Small intestine (tissue), 7 donors: ENCODE measurements around the gene RFXAP. TPM values are rescaled to one million over a fixed set of nuclear protein-coding genes. Genes with fewer than 3 reads are reported as not detected.

Experiments used
- DNase-seq, 2 donors: peaks; one replicate each; pipeline versions ENCODE4 v3.0.0 to v3.0.0-alpha.2; 2013
- FAIRE-seq: peaks from 2 replicates; lab custom pipeline; 2012; peaks lifted over from hg19 to GRCh38; lab: Jason Lieb, UNC
- H3K27ac ChIP-seq, 3 donors: one replicate each; pipeline ENCODE4 v1.5.1; 2013; ENCODE audit warnings: low read length in 2 of 3, mild to moderate bottlenecking in 2 of 3, control low read depth in 1 of 3, inconsistent platforms in 1 of 3, low read depth in 1 of 3, moderate library complexity in 1 of 3
- H3K27me3 ChIP-seq, 3 donors: one replicate each; pipeline ENCODE4 v1.6.1; 2013; ENCODE audit warnings: low read length in 3 of 3, inconsistent platforms in 1 of 3; ENCODE audit not compliant: control insufficient read depth in 3 of 3, insufficient read depth in 3 of 3
- H3K36me3 ChIP-seq, 3 donors: one replicate each; pipeline ENCODE4 v1.6.1; 2013; ENCODE audit warnings: low read length in 3 of 3, inconsistent platforms in 1 of 3, low read depth in 1 of 3, mild to moderate bottlenecking in 1 of 3, moderate library complexity in 1 of 3; ENCODE audit not compliant: control insufficient read depth in 3 of 3, insufficient read depth in 2 of 3
- H3K4me1 ChIP-seq, 3 donors: one replicate each; pipeline ENCODE4 v1.6.1; 2013; ENCODE audit warnings: low read length in 2 of 3, inconsistent platforms in 1 of 3, low read depth in 1 of 3, mild to moderate bottlenecking in 1 of 3, moderate library complexity in 1 of 3; ENCODE audit not compliant: control insufficient read depth in 3 of 3, insufficient read depth in 2 of 3
- H3K4me3 ChIP-seq, 3 donors: one replicate each; pipeline ENCODE4 v1.5.1; 2013; ENCODE audit warnings: low read length in 3 of 3, control low read depth in 1 of 3, inconsistent platforms in 1 of 3, low read depth in 1 of 3, mild to moderate bottlenecking in 1 of 3, moderate library complexity in 1 of 3
- H3K9me3 ChIP-seq, 2 donors: one replicate each; pipeline ENCODE4 v1.6.1; 2013; ENCODE audit warnings: low read depth in 1 of 2, low read length in 1 of 2; ENCODE audit not compliant: control insufficient read depth in 2 of 2, insufficient read depth in 1 of 2
- WGBS, 3 donors: extraction: QIAGEN DNeasy Blood & Tissue Kit; methylation state at CpG; one replicate each; pipeline ENCODE4 v1.1.7; 2013; 5-methylcytosine and 5-hydroxymethylcytosine counted together
- polyA plus RNA-seq, 4 donors: library from polyadenylated mRNA; stranded (reverse) in 3 of 4; unstranded in 1 of 4; fragments of 200-250 nt in 3 of 4; fragments of 120-200 nt in 1 of 4; gene quantifications; one replicate each; pipeline versions ENCODE4 v1.2.1 to v1.2.3, GENCODE V29; 2013
- donor health status: healthy with polysubstance abuse.
- donor health status: control.
- donor health status: control.
- donor health status: Bipolar disorder and iron deficiency.
- donor health status: healthy.

The RFXAP gene
- polyA plus RNA-seq, 4 donors: 0.81 to 6.2 (median 3.0) TPM

- Histone ChIP-seq H3K4me1 (peaks cover 0 to 6% (median 5%) of the 10 kb centered on the region in 3 donors), H3K4me3 (peak overlapping the region; percentile 77 to 96 (median 89)), H3K27ac (peak overlapping the region in 1 of 3 donors; percentile 67), H3K36me3 (no peaks in the 10 kb centered on the region), H3K9me3 (no peaks in the 10 kb centered on the region), H3K27me3 (no peaks in the 10 kb centered on the region)
- 0 to 1% (median 1%) methylated on average over 20 of the region's 20 CpGs for WGBS, 3 donors
- DNase-seq: peak in 1 of 2 donors; percentile 9
- no peak for FAIRE-seq
Measured at GRCh38 chr13:36819739-36820090, 693 bp downstream of the RFXAP start.

DNA sequence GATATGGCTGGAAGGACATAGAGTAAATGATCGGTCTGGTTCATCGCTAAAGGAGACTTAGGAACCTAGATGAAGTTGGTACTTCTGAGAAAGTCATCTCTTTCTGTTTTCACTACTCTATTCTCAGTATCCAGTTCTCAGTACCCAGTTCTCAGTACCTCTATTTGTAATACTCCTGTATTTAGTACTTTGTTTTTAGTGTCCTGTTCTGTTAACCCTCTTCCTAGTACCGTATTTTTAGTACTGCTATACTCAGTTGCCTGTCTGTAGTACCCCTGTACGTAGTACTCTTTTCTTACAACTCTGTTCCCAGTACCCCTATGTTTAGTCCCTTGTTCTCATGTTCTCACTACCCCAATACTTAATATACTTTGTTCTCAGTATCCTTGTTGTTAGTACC is 1.2 kb downstream of the RFXAP start:
- FAIRE-seq: no peak
- WGBS, 3 donors: 35 to 57% (median 37%) methylated on average over 4 of the region's 4 CpGs

GRCh38 chr13:36822785-36823184 is 3.8 kb downstream of the RFXAP start:
- Histone ChIP-seq H3K4me3 (no peak overlapping the region), H3K9me3 (no peaks in the 10 kb centered on the region), H3K27me3 (no peaks in the 10 kb centered on the region), H3K27ac (no peak overlapping the region), H3K36me3 (peaks cover 0 to 5% (median 0%) of the 10 kb centered on the region in 3 donors), H3K4me1 (peaks cover 0 to 6% (median 5%) of the 10 kb centered on the region in 3 donors)
- WGBS, 3 donors: 78 to 83% (median 81%) methylated on average over 3 of the region's 3 CpGs
- no peak for DNase-seq
- FAIRE-seq: no peak

More for the DNA sequence above, 1.2 kb downstream of the RFXAP start:
- no peaks in the 10 kb centered on the region for H3K36me3 ChIP-seq
- H3K9me3 ChIP-seq: no peaks in the 10 kb centered on the region
- H3K4me1 ChIP-seq: peaks cover 0 to 6% (median 5%) of the 10 kb centered on the region in 3 donors
- H3K27me3 ChIP-seq: no peaks in the 10 kb centered on the region
- no peak overlapping the region for H3K27ac ChIP-seq
- no peak for DNase-seq
- H3K4me3 ChIP-seq: peak overlapping the region in 2 of 3 donors; percentile 77 to 96

GRCh38 chr13:36829753-36830152 is 10.7 kb downstream of the RFXAP start:
- no peaks in the 10 kb centered on the region for H3K27me3 ChIP-seq
- WGBS, 3 donors: 45 to 89% (median 50%) methylated on average over 1 of the region's 1 CpG
- H3K4me3 ChIP-seq: no peak overlapping the region
- H3K4me1 ChIP-seq: no peaks in the 10 kb centered on the region
- H3K36me3 ChIP-seq: peaks cover 0 to 11% (median under 1%) of the 10 kb centered on the region in 3 donors
- no peak overlapping the region for H3K27ac ChIP-seq
- H3K9me3 ChIP-seq: no peaks in the 10 kb centered on the region
- DNase-seq (no peak), FAIRE-seq (no peak)

- Histone ChIP-seq H3K4me1 (no peaks in the 10 kb centered on the region), H3K4me3 (no peak overlapping the region), H3K36me3 (peaks cover 0 to 8% (median 1%) of the 10 kb centered on the region in 3 donors), H3K27me3 (no peaks in the 10 kb centered on the region), H3K27ac (no peak overlapping the region), H3K9me3 (no peaks in the 10 kb centered on the region)
- FAIRE-seq (no peak), DNase-seq (no peak)
- 96 to 100% (median 97%) methylated on average over 3 of the region's 3 CpGs for WGBS, 3 donors
Measured at GRCh38 chr13:36831291-36831690, 12.3 kb downstream of the RFXAP start.

- Histone ChIP-seq H3K27me3 (no peaks in the 10 kb centered on the region), H3K4me1 (no peaks in the 10 kb centered on the region), H3K9me3 (no peaks in the 10 kb centered on the region), H3K36me3 (peaks cover 0 to 6% (median 1%) of the 10 kb centered on the region in 3 donors), H3K4me3 (no peak overlapping the region), H3K27ac (no peak overlapping the region)
- FAIRE-seq (no peak), DNase-seq (no peak)
- 94 to 96% (median 94%) methylated on average over 3 of the region's 3 CpGs for WGBS, 3 donors
Measured at GRCh38 chr13:36834299-36834698, 15.3 kb downstream of the RFXAP start.

DNA sequence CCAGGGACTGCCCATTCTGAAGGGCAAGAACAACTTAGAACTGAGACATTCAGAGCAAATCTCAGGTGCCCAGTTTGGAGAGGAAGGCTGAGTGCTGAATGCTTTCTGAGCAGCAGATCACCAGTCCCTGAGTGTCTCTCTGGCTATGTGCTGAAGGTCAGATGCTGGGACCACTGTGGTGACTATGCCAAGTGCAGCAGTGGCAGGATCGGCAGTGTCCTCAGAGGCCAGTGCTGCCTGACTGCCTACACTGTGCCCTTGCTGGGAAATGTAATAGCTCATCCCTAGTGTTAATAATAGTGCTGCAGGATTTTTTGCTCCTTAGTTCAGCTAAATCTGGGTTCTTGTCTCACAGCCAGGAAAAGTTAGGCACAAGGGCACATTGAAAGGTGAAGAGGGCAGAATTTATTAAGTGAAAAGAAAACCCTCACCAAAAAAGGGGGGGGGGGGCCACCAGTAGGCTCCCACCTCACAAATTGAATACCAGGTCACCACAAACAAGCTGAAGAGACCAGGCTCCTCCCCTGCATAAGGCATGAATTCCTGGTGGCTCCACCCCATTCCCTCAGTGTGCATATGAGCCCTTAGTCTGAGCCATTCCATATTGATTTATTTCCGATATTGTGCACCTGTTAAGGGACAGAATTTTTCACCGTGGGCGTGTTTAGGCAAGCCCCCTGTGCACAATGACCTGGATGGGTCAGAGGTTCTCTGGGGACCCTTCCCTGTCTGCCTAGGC is 18.5 kb downstream of the RFXAP start:
- no peaks in the 10 kb centered on the region for H3K4me1 ChIP-seq
- WGBS, 3 donors: 62 to 76% (median 64%) methylated on average over 4 of the region's 4 CpGs
- peaks cover 0 to 2% (median 1%) of the 10 kb centered on the region in 3 donors for H3K36me3 ChIP-seq
- H3K27ac ChIP-seq: no peak overlapping the region
- FAIRE-seq (no peak), DNase-seq (no peak)
- no peaks in the 10 kb centered on the region for H3K27me3 ChIP-seq
- H3K9me3 ChIP-seq: no peaks in the 10 kb centered on the region
- H3K4me3 ChIP-seq: no peak overlapping the region

DNA sequence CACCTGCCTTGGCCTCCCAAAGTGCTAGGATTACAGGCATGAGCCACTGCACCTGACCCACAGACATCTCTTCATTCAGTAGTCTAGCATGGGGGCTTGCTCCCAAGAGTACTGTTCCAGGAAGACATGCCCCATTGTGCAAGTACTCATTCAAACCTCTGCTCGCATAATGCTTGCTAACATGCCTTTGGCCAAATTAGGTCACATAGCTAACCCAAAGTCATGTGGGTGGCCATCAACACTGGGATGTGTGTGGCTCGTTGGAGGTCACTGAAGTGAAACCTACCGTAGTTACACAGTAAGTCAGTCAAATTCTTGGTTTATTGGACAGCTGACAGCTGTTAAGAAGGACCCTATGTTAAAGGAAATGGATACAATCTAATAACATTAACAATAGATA is 20.3 kb downstream of the RFXAP start:
- Histone ChIP-seq H3K4me3 (no peak overlapping the region), H3K4me1 (no peaks in the 10 kb centered on the region), H3K27ac (no peak overlapping the region), H3K27me3 (no peaks in the 10 kb centered on the region), H3K9me3 (no peaks in the 10 kb centered on the region), H3K36me3 (peaks cover 0 to 2% (median 1%) of the 10 kb centered on the region in 3 donors)
- 70 to 79% (median 74%) methylated on average over 3 of the region's 3 CpGs for WGBS, 3 donors
- DNase-seq (no peak), FAIRE-seq (no peak)
